Calu3 (cell line): Measurements from ENCODE around the gene WIPF1. TPM values are rescaled to one million over a fixed set of nuclear protein-coding genes. Genes with fewer than 3 reads are reported as not detected.

Experiments
- BruUV-seq: library from RNA; stranded (reverse); fragments of 400-500 nt; replicated peaks from 2 replicates; lab custom pipeline; 2021; lab: Mats Ljungman, UMichigan
- CTCF ChIA-PET: fragments of 300-600 bp; sonication (Branson Sonifier 250); formaldehyde crosslinking; loops from one replicate; lab custom pipeline; 2022; ENCODE audit warnings: antibody characterized with exemption; lab: Charles Lee
- DNase-seq: peaks from one replicate; pipeline ENCODE4 v3.0.0; 2022
- H3K27ac Mint-ChIP-seq: one replicate; pipeline ENCODE4 v1.8.0; 2022; ENCODE audit warnings: mixed read lengths; ENCODE audit not compliant: unreplicated experiment
- H3K27me3 Mint-ChIP-seq: one replicate; pipeline ENCODE4 v1.8.0; 2022; ENCODE audit warnings: mixed read lengths; ENCODE audit not compliant: unreplicated experiment
- H3K36me3 Mint-ChIP-seq: one replicate; pipeline ENCODE4 v1.8.0; 2022; ENCODE audit warnings: mild to moderate bottlenecking, moderate library complexity, mixed read lengths; ENCODE audit not compliant: insufficient read depth, unreplicated experiment
- H3K4me1 Mint-ChIP-seq: one replicate; pipeline ENCODE4 v1.8.0; 2022; ENCODE audit warnings: mild to moderate bottlenecking, low read depth, mixed read lengths; ENCODE audit not compliant: unreplicated experiment
- H3K4me3 Mint-ChIP-seq: one replicate; pipeline ENCODE4 v1.8.0; 2022; ENCODE audit warnings: mild to moderate bottlenecking, low read depth, moderate library complexity, mixed read lengths; ENCODE audit not compliant: unreplicated experiment
- H3K9me3 Mint-ChIP-seq: one replicate; pipeline ENCODE4 v1.8.0; 2022; ENCODE audit warnings: low read depth, mixed read lengths; ENCODE audit not compliant: unreplicated experiment
- CTCF ChIP-seq: fragments of 200-600 bp; IDR thresholded peaks from one replicate; pipeline ENCODE4 v1.8.0; 2022; ENCODE audit warnings: antibody characterized with exemption; ENCODE audit not compliant: unreplicated experiment
- intact Hi-C: fragments of 100-400 bp; cut with micrococcal nuclease; formaldehyde crosslinking; loops from one replicate; pipeline ENCODE4 v1.10.0; 2022; ENCODE audit not compliant: unreplicated experiment
- total RNA-seq: library from RNA; stranded (reverse); gene quantifications from 2 replicates; pipeline ENCODE4 v1.2.3, GENCODE V29; 2022

The WIPF1 gene
- total RNA-seq, 1 experiment from 2014 or later, result 0.87 TPM

GRCh38 chr2:174634130-174635014 is 36.8 kb upstream of the WIPF1 start:
- intact Hi-C loops, result no loop called here
- H3K4me3 Mint-ChIP-seq, result no peak overlapping the region
- DNase-seq, result no peak
- no peaks in the 10 kb centered on the region for H3K9me3 Mint-ChIP-seq
- no peak overlapping the region for H3K27ac Mint-ChIP-seq
- no peaks in the 10 kb centered on the region for H3K4me1 Mint-ChIP-seq
- CTCF ChIA-PET, result interaction anchor here (0.6 to 0.7 kb wide), 2 partner anchors 82 to 87 kb away, joined by 4 to 5 read pairs; no protein-coding TSS in a partner anchor
- H3K36me3 Mint-ChIP-seq, result no peaks in the 10 kb centered on the region
- no peak for TF ChIP-seq CTCF
- BruUV-seq, result no TSS peak
- peaks cover 6% of the 10 kb centered on the region for H3K27me3 Mint-ChIP-seq

- H3K27ac Mint-ChIP-seq, result no peak overlapping the region
- no peaks in the 10 kb centered on the region for H3K27me3 Mint-ChIP-seq
- TF ChIP-seq CTCF, result no peak
- H3K36me3 Mint-ChIP-seq, result no peaks in the 10 kb centered on the region
- intact Hi-C loops, result no loop called here
- no peak for DNase-seq
- no TSS peak for BruUV-seq
- no peaks in the 10 kb centered on the region for H3K4me1 Mint-ChIP-seq
- CTCF ChIA-PET, result no interaction called here
- no peaks in the 10 kb centered on the region for H3K9me3 Mint-ChIP-seq
- H3K4me3 Mint-ChIP-seq, result no peak overlapping the region
Observed at GRCh38 chr2:174633623-174633930, 36.0 kb upstream of the WIPF1 start.

- Mint-ChIP-seq H3K27me3 (no peaks in the 10 kb centered on the region), H3K4me3 (no peak overlapping the region), H3K4me1 (no peaks in the 10 kb centered on the region), H3K9me3 (no peaks in the 10 kb centered on the region), H3K36me3 (no peaks in the 10 kb centered on the region), H3K27ac (no peak overlapping the region)
- intact Hi-C loops, result no loop called here
- DNase-seq, result no peak
- CTCF ChIA-PET, result no interaction called here
- BruUV-seq, result no TSS peak
- TF ChIP-seq CTCF, result no peak
Observed at GRCh38 chr2:174632841-174633622, 35.4 kb upstream of the WIPF1 start.

GRCh38 chr2:174631009-174631981 is 33.7 kb upstream of the WIPF1 start:
- Mint-ChIP-seq H3K9me3 (no peaks in the 10 kb centered on the region), H3K36me3 (no peaks in the 10 kb centered on the region), H3K4me1 (no peaks in the 10 kb centered on the region), H3K27ac (no peak overlapping the region), H3K4me3 (no peak overlapping the region), H3K27me3 (peaks cover 12% of the 10 kb centered on the region)
- intact Hi-C loops, result no loop called here
- TF ChIP-seq CTCF, result no peak
- CTCF ChIA-PET, result no interaction called here
- no peak for DNase-seq
- no TSS peak for BruUV-seq
